Natural killer cell (primary cell): ENCODE measurements around the gene SPECC1L. TPM values are rescaled to one million over a fixed set of nuclear protein-coding genes. Genes with fewer than 3 reads are reported as not detected.

ENCODE experiments used
- ATAC-seq, 3 donors: fragments of 150-1000 bp in 2 of 3; fragments of 200-7000 bp in 1 of 3; cut with Tn5 transposase; 1 replicate in 1 of 3; 2 replicates in 2 of 3; pipeline ENCODE4 v1.10.0; 2021; ENCODE audit warnings: mild to moderate bottlenecking in 2 of 3, moderate library complexity in 2 of 3
- DNase-seq, 2 donors: peaks; one replicate each; pipeline versions ENCODE4 v3.0.0 to v3.0.0-alpha.2; 2013 to 2021; ENCODE audit warnings: mixed read lengths in 1 of 2
- H3K27ac ChIP-seq: one replicate; pipeline ENCODE4 v1.5.1; 2013; ENCODE audit warnings: mild to moderate bottlenecking, low read length
- H3K27me3 ChIP-seq: one replicate; pipeline ENCODE4 v1.6.1; 2013; ENCODE audit warnings: low read length; ENCODE audit not compliant: control insufficient read depth, insufficient read depth
- H3K36me3 ChIP-seq: one replicate; pipeline ENCODE4 v1.6.1; 2013; ENCODE audit warnings: low read length; ENCODE audit not compliant: control insufficient read depth, insufficient read depth
- H3K4me1 ChIP-seq: one replicate; pipeline ENCODE4 v1.6.1; 2013; ENCODE audit warnings: low read length; ENCODE audit not compliant: control insufficient read depth, insufficient read depth
- H3K4me3 ChIP-seq: one replicate; pipeline ENCODE4 v1.5.1; 2013; ENCODE audit warnings: low read length
- H3K9me3 ChIP-seq: one replicate; pipeline ENCODE4 v1.6.1; 2013; ENCODE audit warnings: low read length; ENCODE audit not compliant: control insufficient read depth, insufficient read depth
- H3K27ac Mint-ChIP-seq, 2 donors: one replicate each; pipeline ENCODE4 v1.8.0; 2022; ENCODE audit warnings: mild to moderate bottlenecking in 2 of 2, mixed read lengths in 2 of 2, moderate library complexity in 1 of 2
- H3K27me3 Mint-ChIP-seq, 2 donors: one replicate each; pipeline ENCODE4 v1.8.0; 2022; ENCODE audit warnings: low read depth in 2 of 2, mixed read lengths in 2 of 2
- H3K36me3 Mint-ChIP-seq: one replicate; pipeline ENCODE4 v1.8.0; 2022; ENCODE audit warnings: mixed read lengths
- H3K4me1 Mint-ChIP-seq, 2 donors: one replicate each; pipeline ENCODE4 v1.8.0; 2022; ENCODE audit warnings: mixed read lengths in 2 of 2
- H3K4me3 Mint-ChIP-seq: one replicate; pipeline ENCODE4 v1.8.0; 2022; ENCODE audit warnings: mild to moderate bottlenecking, moderate library complexity, mixed read lengths
- H3K9me3 Mint-ChIP-seq, 2 donors: one replicate each; pipeline ENCODE4 v1.8.0; 2022; ENCODE audit warnings: mixed read lengths in 2 of 2
- CTCF ChIP-seq: fragments of 200-600 bp; IDR thresholded peaks from one replicate; pipeline ENCODE4 v1.8.0; 2022; ENCODE audit warnings: antibody characterized with exemption
- WGBS: methylation state at CpG from one replicate; pipeline ENCODE4 v1.1.7; 2013; ENCODE audit warnings: missing lambda C conversion rate; ENCODE audit not compliant: insufficient coverage; 5-methylcytosine and 5-hydroxymethylcytosine counted together
- intact Hi-C: fragments of 100-400 bp; cut with micrococcal nuclease; formaldehyde crosslinking; loops from one replicate; pipeline ENCODE4 v1.14.2; 2022
- total RNA-seq, 4 donors: library from RNA; stranded (reverse); fragments of 120-200 nt in 1 of 4; gene quantifications; one replicate each; pipeline versions ENCODE4 v1.2.3 to v1.2.4, GENCODE V29; 2013 to 2022

SPECC1L gene
- total RNA-seq, 3 donors from 2014 or later (not counting 1 experiment from before 2014, with no cell fraction given) = 46.1 to 52.9 (median 48.5) TPM

GRCh38 chr22:24430431-24431308 is 160.0 kb downstream of the SPECC1L start:
- no peak for DNase-seq

GRCh38 chr22:24431309-24432034 is 160.8 kb downstream of the SPECC1L start:
- no peaks in the 10 kb centered on the region for H3K36me3 Mint-ChIP-seq
- Histone ChIP-seq H3K36me3 (no peaks in the 10 kb centered on the region), H3K9me3 (no peaks in the 10 kb centered on the region), H3K4me3 (no peak overlapping the region), H3K27ac (no peak overlapping the region), H3K27me3 (no peaks in the 10 kb centered on the region), H3K4me1 (peaks cover 100% of the 10 kb centered on the region)
- no peak for DNase-seq
- peaks cover 47 to 72% of the 10 kb centered on the region in 2 donors for H3K4me1 Mint-ChIP-seq
- peak overlapping the region; percentile 2 for H3K4me3 Mint-ChIP-seq
- H3K9me3 Mint-ChIP-seq = no peaks in the 10 kb centered on the region
- WGBS = 94% methylated on average over 9 of the region's 9 CpGs
- H3K27me3 Mint-ChIP-seq = peaks cover 0 to 2% of the 10 kb centered on the region in 2 donors
- peak overlapping the region in 1 of 2 donors; percentile 77 for H3K27ac Mint-ChIP-seq
- intact Hi-C loops = no loop called here
- ATAC-seq = no peak
- no peak for TF ChIP-seq CTCF

More at GRCh38 chr22:24430431-24431308, 160.0 kb downstream of the SPECC1L start:
- TF ChIP-seq CTCF = no peak
- H3K27ac ChIP-seq = no peak overlapping the region
- no peak overlapping the region for H3K4me3 ChIP-seq
- Mint-ChIP-seq H3K4me3 (no peak overlapping the region), H3K36me3 (no peaks in the 10 kb centered on the region), H3K9me3 (no peaks in the 10 kb centered on the region), H3K4me1 (peaks cover 55 to 77% of the 10 kb centered on the region in 2 donors), H3K27me3 (peaks cover 5 to 7% of the 10 kb centered on the region in 2 donors), H3K27ac (peak overlapping the region in 1 of 2 donors; percentile 77)
- no peaks in the 10 kb centered on the region for H3K36me3 ChIP-seq
- no peaks in the 10 kb centered on the region for H3K9me3 ChIP-seq
- H3K27me3 ChIP-seq = no peaks in the 10 kb centered on the region
- intact Hi-C loops = no loop called here
- WGBS = 93% methylated on average over 14 of the region's 14 CpGs
- ATAC-seq = no peak
- H3K4me1 ChIP-seq = peaks cover 100% of the 10 kb centered on the region

GRCh38 chr22:24432059-24432853 is 161.6 kb downstream of the SPECC1L start:
- intact Hi-C loops = no loop called here
- H3K36me3 ChIP-seq = no peaks in the 10 kb centered on the region
- no peak overlapping the region for H3K27ac ChIP-seq
- no peak overlapping the region for H3K4me3 Mint-ChIP-seq
- peaks cover 100% of the 10 kb centered on the region for H3K4me1 ChIP-seq
- H3K9me3 Mint-ChIP-seq = no peaks in the 10 kb centered on the region
- H3K27me3 ChIP-seq = no peaks in the 10 kb centered on the region
- H3K36me3 Mint-ChIP-seq = no peaks in the 10 kb centered on the region
- no peaks in the 10 kb centered on the region for H3K9me3 ChIP-seq
- 92% methylated on average over 17 of the region's 17 CpGs for WGBS
- no peak for ATAC-seq
- no peaks in the 10 kb centered on the region for H3K27me3 Mint-ChIP-seq
- peaks cover 40 to 68% of the 10 kb centered on the region in 2 donors for H3K4me1 Mint-ChIP-seq
- no peak for TF ChIP-seq CTCF
- peak overlapping the region in 1 of 2 donors; percentile 77 for H3K27ac Mint-ChIP-seq
- no peak for DNase-seq
- H3K4me3 ChIP-seq = no peak overlapping the region
